ENCODE data around the gene GDPD4.

Gene GDPD4

DNA sequence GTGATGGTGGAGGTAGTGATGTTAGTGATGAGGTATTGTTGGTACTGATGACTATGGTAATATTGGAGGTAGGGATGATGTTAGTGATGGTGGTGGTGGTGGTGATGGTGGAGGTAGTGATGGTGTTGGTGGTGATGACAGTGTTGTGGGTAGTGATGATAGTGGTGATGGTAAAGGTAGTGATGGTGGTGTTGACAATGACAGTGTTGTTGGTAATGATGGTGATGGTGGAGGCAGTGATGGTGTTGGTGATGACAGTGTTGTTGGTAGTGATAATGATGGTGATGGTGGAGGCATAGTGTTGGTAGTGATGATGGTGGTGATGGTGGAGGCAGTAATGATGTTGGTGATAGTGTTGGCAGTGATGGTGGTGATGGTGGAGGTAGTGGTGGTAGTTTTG lies 108.3 kb downstream of the GDPD4 start:
- in situ Hi-C loops (cut with MboI; ENCODE audit: low sequenced_read_pairs) = no loop called here

DNA sequence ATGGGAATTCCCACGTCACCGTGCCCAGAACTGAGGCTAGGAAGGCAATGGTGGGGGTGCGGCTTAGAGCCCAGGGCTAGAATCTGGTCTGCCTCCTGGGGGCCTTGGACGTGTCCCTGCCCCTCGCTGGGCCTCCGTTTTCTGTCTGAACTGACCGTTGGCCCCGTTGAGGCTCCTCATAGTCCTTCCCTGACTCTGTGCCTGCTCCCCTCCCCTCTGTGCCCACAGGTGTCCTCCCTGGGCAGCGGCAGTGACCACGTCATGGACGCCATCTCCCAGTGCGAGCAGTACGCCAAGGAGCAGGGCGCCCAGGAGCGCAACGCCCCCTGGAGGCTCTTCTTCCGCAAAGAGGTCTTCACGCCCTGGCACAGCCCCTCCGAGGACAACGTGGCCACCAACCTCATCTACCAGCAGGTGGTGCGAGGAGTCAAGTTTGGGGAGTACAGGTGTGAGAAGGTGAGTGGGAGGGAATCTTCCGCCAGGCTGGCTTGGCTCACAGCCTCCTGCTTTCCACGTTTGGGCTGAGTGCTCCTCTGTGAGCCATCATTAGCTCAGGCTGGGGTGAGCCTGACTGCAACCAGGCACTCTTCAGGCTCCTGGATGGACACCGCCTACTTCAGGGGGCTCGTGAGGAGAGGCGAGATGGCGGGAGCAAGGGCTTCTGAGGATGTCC lies 109.5 kb downstream of the GDPD4 start:
- in situ Hi-C loops (cut with MboI; ENCODE audit: low sequenced_read_pairs) = no loop called here

DNA sequence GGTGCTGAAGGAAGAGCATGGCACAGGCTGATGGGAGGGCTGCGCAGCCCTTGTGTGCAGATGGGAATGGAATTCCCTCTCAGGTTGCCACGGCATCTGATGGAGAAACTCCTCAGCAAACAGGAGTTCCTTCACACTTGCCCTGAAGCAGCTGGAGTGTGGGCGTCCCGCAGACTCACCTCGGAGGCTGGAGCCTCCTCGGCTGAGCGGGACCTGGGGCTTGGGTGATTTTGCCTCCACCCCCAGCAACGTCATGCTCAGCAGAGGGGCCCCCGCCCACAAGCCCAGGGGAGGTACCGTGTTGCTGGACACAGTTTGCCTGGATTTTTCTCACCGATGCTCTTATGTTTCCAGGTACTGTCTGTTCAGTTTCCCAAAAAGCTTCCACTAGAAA lies 110.1 kb downstream of the GDPD4 start:
- in situ Hi-C loops (cut with MboI; ENCODE audit: low sequenced_read_pairs) = no loop called here

DNA sequence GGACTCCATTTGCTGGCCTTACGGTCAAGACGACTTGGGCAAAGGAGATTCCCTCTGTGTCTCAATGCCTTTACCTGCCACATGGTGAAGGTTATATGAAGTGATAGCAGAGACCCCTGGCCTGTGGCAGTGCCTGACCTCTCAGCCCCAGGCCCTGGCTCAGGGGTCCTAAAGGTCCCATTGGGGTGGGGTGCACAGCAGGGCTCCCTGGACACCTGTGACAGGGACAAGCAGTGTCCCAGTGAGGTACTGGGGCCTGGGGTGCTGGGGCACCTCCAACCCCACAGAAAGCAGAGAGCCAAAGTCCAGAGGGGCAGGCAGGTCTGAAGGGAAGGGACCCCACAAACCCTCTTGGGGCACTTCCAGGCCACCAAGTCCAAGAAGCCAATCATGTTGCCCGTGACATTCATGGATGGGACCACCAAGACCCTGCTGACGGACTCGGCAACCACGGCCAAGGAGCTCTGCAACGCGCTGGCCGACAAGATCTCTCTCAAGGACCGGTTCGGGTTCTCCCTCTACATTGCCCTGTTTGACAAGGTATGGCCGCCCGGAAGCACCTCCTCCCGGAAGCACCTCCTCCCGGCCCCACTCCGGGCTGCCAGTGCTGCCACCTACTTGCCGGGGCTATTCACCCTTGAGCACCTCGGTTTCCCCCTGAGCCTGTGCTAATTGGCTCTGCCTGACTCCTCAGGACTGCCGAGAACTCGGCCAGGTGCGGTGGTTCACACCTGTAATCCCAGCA lies 111.0 kb downstream of the GDPD4 start:
- in situ Hi-C loops (cut with MboI; ENCODE audit: low sequenced_read_pairs) = no loop called here

DNA sequence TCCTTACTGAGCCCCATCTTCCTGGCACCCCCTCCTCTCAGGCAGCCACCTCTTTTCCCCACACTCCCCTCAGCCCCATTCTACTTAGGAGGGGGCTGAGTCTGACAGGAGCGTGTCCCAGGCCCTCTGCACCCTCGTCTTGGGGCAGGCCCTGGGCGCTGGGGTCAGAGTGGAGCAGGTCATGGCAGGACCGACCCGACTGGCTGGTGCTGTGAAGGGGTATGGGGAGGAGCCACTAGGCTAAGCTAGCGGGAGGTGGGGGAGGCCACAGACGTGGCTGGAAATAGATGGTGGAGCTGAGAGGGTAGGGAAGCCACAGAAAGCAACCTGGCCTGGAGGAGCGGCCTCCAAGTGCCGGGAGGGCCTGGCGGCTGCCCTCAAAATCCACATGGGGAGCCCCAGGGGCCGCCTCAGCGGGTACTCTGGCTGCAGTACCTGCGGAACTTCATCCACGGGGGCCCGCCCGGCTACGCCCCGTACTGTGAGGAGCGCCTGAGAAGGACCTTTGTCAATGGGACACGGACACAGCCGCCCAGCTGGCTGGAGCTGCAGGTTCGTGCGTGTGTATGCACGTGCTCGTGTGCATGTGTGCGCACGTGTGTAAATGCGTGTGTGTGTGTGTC lies 111.8 kb downstream of the GDPD4 start:
- in situ Hi-C loops (cut with MboI; ENCODE audit: low sequenced_read_pairs) = no loop called here

DNA sequence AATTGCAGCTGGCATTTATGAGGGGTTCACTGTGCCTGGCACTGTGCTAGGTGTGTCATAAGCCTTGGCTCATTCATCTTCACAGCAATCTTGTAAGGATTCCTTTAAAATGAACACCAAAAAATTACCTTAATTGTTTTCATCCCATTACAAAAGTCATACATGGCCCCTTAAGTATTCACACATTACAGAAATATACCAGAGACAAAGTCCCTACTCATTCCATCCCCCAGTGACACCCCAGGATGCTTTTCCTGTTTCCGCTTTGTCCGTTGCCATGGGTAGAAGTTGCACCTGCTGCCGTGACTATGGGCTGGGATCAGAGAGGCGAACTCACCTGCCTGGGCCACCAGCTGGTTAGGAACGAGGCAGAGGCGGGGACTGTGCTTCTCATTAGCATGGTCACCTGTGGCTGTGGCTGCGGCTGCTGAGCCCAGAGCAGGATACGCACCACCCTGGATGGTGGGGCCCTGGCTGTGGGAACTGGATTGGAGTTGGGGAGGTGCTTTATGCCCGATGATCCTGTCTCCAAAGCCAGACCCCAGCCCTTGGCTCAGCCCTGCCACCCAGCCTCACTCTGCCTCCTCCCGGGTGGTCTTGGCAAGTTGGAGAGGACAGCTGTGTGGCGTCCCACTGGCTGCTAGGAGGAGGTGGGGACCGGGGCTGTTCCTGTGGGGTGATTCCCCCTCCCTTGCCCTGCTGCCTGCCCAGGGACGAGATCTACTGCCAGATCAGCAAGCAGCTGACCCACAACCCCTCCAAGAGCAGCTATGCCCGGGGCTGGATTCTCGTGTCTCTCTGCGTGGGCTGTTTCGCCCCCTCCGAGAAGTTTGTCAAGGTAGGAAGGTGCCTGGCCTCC lies 112.6 kb downstream of the GDPD4 start:
- in situ Hi-C loops (cut with MboI; ENCODE audit: low sequenced_read_pairs) = no loop called here

DNA sequence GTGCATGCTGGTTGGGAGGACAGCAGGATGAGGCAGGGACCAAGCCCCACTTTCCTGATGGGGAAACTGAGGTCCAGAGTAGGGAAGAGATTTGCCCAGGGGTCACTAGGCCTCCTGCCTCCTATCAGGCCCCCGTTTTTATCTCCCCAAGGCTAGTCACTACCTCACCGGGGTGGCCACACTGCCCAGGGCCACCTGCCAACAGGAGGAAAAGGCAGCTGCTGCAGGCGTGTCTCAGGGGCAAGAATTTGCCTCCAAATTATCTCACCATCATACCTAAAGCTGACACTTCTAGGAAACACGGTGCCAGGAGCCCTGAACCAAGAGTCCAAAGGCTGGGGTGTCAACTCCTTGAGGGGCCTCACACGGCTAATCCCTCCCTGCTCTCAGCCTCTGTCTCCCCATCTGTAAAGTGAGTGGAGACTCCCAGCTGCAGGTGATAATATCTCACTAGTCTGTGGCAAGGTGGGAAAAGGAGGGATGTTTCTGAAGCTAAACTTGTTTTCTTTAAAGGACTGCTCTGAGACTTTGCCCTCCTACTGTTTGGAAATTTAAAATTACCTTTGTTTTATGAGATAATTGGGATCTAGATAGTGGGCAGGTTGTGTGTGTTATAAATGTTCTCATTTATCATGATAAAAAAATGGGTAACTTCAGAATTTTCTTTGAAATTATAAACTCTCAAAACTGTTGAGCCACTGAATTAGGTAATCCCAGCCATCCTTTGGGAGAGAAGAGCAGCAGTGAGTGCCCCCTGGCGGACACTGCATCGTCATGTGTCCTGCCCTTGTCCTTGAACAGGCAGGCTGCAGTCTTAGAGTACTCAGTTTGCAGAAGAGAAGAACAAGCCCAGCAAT lies 113.5 kb downstream of the GDPD4 start:
- in situ Hi-C loops (cut with MboI; ENCODE audit: low sequenced_read_pairs) = no loop called here

DNA sequence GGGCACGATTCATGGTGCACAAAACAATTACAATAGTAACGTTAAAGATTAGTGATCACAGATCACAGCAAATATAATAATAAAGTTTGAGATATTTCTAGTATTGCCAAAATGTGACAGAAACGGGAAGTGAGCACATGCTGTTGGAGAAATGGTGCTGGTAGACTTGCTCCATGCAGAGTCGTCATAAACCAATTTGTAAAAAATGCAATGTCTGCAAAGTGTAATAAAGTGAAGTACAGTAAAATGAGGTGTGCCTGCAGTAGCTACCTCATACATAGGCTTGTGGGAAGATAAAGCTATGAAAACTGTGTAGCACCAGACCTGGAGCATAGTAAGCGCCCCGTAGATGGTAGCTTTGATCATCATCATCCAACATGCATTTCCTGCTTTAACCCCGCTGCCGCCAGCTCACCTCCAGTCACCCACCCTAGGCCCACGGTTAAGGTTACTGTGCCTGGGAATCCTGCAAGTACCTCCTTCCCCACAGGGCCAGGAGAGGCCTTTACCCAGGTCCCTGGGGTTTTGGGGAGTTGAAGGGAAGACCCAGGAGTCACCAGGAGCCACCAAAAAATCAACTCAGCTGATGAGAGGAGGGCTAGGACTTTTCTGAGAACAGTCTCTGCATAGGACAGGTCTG lies 114.3 kb downstream of the GDPD4 start:
- in situ Hi-C loops (cut with MboI; ENCODE audit: low sequenced_read_pairs) = no loop called here

DNA sequence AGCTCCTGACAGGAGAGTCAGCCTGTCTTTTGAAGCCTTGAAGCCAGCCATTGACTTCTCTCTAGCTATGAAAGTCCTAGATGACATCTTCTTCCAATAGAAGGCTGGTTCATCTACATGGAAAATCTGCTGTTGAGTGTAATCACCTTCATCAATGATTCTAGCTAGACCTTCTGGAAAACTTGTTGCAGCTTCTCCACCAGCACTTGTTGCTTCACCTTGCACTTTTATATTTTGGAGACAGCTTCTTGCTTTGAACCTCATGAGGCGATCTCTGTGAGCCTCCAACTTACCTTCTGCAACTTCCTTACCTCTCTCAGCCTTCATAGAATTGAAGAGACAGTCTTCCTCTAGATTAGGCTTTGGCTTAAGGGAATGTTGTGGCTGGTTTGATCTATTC lies 115.2 kb downstream of the GDPD4 start:
- in situ Hi-C loops (cut with MboI; ENCODE audit: low sequenced_read_pairs) = no loop called here

DNA sequence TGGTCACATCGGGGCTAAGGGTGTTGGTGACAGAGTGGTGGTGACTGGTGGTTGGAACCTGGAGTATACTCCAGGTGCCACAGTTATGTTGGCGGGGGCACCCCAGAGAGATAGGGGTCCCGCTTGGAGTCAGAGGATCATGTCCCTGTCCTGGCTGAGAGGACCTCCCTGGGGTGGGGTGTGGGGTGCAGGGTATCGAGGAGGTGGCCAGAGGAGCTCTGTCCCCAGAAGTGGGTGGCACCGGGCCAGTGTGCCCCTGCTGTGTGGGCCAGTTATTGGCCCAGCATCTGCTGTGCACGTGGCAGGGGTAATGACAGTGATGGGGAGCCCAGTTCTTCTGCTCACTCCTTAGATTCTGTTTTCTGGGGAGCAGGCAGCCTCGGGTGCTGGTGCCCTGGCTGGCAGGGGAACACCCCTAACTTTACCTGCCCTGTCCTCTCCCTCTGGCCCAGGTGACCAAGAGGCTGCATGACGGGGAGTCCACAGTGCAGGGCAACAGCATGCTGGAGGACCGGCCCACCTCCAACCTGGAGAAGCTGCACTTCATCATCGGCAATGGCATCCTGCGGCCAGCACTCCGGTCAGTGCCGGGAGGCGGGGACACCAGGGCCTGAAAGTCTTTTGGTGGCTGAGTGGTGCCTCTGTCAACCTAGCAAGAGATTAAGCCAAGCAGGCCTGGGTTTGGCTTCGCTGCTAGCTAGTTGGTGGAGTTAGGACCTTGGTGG lies 117.2 kb downstream of the GDPD4 start:
- in situ Hi-C loops (cut with MboI; ENCODE audit: low sequenced_read_pairs) = no loop called here

DNA sequence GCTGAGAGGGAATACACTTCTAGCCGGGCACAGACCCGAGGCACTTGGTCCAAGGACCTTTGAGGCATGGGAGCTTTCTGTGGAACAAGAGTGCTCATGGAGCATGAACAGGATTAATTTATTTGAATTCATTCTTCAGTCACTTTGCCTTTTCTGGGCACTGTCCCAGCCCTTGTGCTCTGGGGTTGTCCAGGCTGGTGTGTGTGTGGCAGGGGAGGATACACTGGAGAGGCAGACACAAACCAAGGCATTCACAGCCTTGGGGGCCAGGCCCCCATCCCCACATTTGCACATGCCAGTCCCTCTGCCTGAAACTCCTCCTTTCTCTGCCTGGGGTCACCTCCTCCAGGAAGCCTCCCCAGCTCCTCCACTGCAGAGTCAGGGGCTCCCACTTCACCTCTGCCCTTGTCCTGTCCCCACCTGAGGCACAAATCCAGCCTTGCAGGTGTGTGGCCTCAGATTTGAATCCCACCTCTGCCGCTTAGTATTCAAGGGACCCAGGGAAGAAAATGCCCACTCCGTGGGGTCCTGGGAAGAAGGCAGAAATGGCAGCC lies 118.0 kb downstream of the GDPD4 start:
- in situ Hi-C loops (cut with MboI; ENCODE audit: low sequenced_read_pairs) = no loop called here

DNA sequence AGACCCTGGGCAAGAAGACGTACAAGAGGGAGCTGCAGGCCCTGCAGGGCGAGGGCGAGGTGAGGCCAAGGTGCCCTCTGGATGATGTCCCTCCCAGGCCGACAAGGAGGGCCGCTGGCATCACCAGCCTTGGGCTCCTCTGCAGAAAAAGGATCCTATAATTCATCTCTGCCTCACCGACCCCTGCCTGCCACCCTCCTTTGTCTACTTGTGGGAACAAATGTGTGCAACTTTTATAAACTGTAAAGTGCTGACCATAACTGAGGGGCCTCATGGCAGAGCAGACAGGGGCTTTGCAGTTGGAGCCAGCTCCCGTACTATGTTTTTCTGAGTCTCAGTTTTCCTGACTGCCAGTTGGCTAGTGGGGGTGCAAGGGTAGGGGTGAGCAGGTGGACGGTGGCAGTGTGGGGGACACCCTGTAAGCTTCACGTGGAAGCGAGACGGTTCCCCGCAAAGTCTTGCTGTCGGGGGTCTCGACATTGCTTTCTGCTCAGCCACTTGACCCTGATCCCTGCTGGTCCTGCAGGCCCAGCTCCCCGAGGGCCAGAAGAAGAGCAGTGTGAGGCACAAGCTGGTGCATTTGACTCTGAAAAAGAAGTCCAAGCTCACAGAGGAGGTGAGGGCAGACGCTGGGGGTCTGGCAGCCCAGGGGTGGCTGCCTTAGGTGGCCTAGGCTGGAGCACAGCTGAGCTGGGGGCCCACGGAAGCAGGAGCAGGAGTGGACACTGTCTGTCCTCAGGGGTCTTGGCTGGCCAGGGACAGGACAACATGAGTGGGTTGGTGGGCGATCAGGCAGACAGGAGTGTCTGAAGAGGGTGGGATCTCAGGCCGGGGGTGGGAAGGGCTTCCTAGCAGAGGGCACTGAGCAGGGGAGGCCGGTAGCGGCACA lies 118.7 kb downstream of the GDPD4 start:
- in situ Hi-C loops (cut with MboI; ENCODE audit: low sequenced_read_pairs) = no loop called here

DNA sequence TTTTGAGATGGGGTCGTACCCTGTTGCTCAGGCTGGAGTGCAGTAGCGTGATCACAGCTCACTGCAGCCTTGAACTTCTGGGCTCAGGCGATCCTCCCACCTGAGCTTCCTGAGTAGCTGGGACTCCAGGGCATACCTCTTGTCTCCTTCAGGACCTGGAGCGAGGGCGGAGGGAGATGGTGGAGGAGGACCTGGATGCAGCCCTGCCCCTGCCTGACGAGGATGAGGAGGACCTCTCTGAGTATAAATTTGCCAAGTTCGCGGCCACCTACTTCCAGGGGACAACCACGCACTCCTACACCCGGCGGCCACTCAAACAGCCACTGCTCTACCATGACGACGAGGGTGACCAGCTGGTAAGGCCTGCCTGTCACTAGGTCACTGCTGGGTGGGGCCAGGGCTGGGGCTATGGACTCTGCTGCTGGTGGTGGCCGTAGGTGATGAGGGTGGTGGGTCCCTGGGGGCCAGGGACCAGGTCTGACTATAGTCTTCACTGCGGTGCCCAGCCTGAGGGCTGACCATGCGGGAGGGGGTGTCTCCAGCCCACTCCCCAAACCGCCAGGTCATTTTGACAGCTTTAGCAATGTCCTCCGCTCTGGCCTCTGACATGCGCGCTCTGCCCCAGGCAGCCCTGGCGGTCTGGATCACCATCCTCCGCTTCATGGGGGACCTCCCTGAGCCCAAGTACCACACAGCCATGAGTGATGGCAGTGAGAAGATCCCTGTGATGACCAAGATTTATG lies 119.5 kb downstream of the GDPD4 start:
- in situ Hi-C loops (cut with MboI; ENCODE audit: low sequenced_read_pairs) = no loop called here

DNA sequence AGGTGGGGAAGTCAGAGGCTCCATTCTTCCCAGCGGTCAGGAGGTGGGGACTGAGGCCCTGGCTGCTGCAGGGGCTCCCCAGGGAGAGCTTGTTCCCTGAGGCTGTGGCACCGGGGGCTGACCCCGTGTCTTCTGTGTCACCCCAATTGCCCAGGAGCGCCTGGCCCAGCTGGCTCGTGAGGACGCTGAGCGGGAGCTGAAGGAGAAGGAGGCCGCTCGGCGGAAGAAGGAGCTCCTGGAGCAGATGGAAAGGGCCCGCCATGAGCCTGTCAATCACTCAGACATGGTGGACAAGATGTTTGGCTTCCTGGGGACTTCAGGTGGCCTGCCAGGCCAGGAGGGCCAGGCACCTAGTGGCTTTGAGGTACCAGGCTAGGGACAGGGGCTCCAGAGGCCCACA lies 120.3 kb downstream of the GDPD4 start:
- in situ Hi-C loops (cut with MboI; ENCODE audit: low sequenced_read_pairs) = no loop called here

DNA sequence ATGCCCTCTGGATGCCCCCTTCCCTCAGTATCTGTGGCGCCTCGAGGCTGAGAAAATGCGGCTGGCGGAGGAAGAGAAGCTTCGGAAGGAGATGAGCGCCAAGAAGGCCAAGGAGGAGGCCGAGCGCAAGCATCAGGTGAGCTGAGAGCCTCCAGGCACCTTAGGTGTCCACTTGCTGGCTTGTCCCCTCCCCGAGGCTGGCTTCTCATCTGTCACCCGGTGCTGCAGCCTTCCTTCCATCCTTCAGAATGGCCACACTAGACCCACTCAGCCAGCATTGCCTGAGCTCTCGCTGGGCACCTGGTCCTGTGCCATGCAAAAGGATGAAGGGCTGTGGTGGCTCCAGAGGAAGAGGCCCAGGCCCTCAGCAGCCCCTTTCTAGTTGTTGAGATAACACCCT lies 121.1 kb downstream of the GDPD4 start:
- in situ Hi-C loops (cut with MboI; ENCODE audit: low sequenced_read_pairs) = no loop called here

DNA sequence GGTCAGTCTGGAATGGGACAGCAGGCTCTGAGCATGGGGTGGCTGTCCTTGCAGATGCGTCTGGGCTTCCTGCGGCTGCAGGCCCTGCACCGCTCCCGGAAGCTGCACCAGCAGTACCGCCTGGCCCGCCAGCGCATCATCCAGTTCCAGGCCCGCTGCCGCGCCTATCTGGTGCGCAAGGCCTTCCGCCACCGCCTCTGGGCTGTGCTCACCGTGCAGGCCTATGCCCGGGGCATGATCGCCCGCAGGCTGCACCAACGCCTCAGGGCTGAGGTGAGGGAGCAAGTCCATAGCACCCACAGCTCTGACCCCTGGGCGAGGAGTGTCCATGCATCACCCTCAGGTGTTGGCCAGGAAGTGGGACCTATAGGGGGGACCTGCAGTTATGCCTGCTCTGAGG lies 121.8 kb downstream of the GDPD4 start:
- in situ Hi-C loops (cut with MboI; ENCODE audit: low sequenced_read_pairs) = no loop called here

DNA sequence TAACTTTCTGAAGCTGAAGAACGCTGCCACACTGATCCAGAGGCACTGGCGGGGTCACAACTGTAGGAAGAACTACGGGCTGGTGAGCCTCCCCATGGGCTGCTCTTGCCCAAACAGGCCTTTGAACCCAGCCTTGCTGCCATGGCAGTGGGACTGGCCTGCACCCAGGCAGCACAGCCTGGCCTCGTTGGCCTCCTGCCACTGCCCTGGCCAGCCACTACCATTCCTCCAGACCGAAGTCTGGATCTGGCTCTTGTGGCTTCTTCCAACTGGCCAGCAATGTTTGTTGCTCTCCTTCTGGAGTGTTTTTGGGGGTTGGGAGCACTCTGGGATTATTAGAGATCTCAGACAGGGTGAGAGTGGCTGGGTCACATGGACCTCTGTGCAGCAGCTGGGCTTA lies 122.4 kb downstream of the GDPD4 start:
- in situ Hi-C loops (cut with MboI; ENCODE audit: low sequenced_read_pairs) = no loop called here

All from hTERT RPE-1 (cell line).